Measurements from ENCODE around the gene ROBO1.
"Not testable (repeated sequence)": the region's sequence is repeated elsewhere in the genome, so short reads cannot be mapped to it uniquely, and the experiment has no call there.

ROBO1 gene

DNA sequence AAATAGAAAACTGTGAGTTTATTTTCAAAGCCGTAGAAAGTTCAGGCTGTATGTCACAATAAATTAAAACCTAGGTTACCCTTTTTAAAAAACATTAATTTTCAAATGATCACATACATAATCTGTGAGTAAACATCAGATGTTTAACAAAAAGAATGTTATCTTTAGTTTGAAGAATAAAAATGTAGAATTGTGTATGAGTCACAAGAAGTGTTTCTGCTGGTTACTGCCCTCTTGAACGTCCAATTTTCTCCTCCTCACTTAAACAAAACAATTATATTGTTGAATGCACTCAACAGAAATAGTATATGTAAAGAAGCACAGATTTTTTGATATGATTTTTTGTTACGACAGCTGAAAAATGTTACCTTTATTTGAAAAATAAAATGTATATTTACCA, 855.1 kb downstream of the ROBO1 start:
- DNase-seq (ENCODE audit: low read depth in 2 of 2), result no peak

DNA sequence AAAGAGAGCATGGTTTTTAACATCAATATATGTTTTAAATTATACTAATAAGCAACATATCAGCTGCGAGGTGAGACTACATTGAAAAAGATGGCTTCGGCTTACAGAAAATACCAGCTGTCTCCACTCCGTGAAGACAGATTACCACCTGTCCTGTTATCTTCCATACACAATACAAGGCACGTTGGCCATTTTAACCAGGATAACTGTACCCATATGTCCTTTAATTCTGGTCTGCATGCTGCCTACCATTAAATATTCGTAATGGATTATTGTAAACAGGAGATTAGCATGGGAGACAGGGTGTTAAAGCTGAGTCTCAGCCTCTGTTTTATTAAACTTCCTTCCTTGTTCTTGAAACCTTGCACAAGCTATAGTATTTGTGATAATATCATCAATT, 855.5 kb downstream of the ROBO1 start:
- no peak for DNase-seq (ENCODE audit: low read depth in 2 of 2)

DNA sequence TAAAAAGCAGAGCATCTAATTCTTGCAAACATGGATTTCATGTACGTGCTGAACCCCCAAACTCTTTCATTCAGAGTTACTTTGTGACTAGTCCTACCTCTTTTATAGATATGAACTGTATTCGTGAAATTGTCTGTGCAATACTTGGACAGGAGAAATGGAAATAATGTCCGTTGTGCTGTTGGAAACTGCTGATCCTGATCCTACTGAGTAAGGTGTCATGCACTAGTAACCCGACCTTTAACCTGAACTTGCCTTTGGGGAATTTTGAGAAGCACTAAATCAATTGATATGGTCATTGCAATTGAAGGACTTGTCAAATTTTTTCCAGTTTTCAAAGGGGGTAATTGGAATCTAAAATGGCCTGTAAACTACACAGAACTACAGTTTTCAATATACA, 856.4 kb downstream of the ROBO1 start:
- DNase-seq (ENCODE audit: low read depth in 2 of 2), result no peak

DNA sequence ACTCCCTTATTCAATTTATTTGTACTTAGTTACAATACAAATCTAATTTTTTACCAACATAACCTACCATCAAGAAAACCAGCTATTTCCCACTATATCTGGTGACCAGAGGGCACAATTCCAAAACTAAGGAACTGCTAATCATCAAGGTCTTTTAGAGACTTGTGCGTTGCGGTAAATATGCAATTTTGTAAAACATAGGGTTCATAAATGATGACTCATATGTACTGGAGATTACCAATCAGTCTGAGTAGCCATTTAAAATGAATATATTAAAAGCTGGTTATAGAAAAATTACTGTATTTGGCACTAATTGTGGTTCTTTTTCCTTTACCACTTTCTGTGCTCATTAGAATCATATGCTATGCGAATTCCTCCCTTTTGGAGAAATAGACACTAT, 859.6 kb downstream of the ROBO1 start:
- no peak for DNase-seq (ENCODE audit: low read depth in 2 of 2)

DNA sequence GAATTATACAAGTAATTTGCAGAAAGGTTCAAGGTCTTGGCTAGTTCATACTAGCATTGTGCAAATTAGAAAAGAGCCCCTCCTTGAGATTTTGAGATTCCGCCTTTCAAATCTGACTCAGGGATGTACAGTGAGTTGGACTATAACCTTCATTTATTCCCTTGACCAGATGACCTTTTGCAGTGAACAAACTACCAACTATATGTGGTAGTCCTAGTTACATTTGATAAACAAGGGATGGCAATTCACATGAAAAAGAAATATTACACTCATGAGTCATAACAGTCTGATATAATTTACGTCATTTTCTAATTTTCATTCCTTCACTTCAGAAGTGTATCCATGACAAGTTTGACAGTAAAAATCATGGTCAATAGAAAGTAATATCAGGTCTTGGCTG, 860.4 kb downstream of the ROBO1 start:
- DNase-seq (ENCODE audit: low read depth in 2 of 2), result no peak

DNA sequence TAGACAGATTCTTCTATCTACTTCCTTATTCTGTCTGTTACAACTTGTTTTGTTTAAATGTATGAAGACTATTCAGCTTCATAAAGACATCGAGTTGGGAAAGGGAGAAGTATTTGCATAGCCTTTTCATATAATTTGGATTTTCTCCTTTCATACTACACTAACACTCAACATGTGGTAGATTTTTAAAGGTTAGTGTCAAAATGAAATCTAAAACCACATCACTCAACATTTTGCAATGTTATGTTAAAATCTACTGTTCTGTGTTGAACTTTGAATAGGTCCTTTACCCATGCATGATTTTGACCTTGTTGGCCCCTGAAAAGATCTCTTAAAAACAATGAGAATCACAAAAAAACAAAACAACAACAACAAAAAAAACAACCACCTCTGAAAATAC, 860.9 kb downstream of the ROBO1 start:
- DNase-seq (ENCODE audit: low read depth in 2 of 2), result no peak

DNA sequence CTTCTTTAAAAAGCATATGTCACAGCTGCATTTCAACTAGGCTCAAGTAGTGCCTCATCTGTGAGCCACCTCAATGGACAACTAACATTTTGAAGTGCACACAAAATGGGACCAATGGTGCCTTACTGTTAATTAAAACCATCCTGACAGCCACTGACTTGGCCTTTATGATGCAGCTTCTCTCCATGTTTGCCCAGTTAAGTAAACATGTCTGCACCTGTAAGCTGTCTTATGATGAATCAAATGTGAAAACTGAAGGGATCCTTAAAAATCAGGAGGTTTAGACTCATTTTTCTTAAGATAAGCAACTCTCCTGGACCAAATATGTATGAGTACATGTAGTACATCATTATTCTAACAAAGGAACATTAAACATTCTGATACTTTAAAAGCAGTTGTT, 861.6 kb downstream of the ROBO1 start:
- no peak for DNase-seq (ENCODE audit: low read depth in 2 of 2)

DNA sequence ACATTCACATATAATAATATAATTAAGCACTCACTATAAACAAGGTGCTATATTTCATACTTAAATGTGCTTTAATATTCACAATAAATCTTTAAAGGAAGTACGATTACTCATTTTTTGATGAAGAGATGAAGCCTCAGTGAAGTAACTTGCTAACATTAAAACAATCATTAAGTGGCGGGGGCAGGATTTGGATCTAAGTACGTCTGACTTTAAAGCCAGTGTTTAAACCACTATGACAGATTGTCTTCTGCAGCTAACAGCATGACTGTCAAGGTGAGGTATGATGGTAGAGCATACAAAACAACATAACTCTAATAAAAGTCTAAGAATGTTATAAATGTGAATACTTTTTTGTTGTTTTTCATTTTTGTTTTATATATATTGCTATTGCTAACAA, 862.1 kb downstream of the ROBO1 start:
- no peak for DNase-seq (ENCODE audit: low read depth in 2 of 2)

DNA sequence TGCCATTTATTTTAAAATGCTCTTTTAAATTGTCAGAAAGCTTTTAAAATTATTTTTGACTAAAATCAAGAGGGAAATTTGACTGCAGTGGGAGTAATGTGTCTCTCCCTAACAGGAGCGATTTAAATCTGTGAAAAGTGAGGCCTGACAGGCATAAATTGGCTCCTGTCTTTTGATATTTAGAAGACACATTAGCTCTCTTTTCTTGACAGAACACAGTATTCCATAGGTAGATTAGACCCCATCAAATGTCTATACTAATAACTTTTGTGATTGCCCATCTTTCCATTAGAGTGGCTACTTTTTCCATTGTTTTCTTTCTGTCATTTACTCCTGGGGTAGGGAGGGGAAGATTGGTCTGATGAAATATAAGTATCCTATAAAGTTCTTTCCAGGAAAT, 866.3 kb downstream of the ROBO1 start:
- no peak for DNase-seq (ENCODE audit: low read depth in 2 of 2)

DNA sequence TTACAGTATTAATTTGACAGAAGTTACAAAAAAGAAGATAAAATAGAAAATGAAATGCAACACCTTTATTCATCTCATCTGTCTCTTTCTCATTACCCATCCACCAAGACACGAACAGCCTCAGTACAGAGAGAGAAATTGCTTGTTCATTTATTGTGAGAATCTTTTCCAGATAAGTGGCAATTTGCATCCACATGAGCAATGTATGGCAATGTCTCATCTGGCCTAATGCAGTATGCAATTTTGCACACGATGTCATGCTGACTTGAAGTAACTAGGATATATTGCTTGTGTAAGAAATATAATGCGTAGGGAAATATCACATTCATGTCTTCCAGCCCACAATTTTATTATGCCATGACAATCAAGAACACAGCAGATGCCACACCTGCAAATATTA, 866.9 kb downstream of the ROBO1 start:
- DNase-seq (ENCODE audit: low read depth in 2 of 2), result no peak

DNA sequence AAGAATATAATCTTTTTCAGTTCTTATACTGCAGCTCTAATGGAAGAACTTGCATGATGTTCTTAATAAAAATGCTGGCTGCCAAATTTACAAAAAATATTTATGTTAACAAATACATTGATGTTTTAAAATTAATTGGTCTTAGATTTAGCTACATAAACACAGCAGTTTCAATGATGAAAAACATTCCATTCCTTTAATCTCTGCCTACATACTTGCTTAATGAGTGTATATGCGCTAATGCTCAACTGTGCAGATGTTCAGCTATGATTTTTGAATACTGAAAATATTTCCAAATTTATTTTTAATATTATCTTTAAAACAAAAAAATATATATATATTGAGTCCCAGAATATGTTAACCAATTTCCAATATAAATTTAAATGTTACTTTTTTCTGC, 867.4 kb downstream of the ROBO1 start:
- no peak for DNase-seq (ENCODE audit: low read depth in 2 of 2)

DNA sequence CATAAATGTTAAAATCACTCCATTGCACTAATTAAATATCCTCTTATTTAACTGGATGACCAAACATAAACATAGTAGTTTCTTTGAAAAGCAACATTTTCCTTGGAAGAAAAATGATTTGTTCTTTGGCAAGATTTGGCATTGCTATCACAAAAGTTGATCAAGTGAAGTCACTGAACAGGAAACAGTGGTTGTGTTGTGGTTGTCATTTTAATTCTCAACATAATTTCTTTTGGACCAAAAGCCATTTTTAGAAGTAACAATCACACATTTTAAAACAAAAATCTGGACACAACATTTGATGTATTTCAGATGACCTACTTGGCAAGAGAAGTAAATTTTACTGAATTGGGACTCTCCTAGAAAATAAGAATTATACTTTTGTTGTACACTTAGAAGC, 872.3 kb downstream of the ROBO1 start:
- DNase-seq (ENCODE audit: low read depth in 2 of 2), result no peak

DNA sequence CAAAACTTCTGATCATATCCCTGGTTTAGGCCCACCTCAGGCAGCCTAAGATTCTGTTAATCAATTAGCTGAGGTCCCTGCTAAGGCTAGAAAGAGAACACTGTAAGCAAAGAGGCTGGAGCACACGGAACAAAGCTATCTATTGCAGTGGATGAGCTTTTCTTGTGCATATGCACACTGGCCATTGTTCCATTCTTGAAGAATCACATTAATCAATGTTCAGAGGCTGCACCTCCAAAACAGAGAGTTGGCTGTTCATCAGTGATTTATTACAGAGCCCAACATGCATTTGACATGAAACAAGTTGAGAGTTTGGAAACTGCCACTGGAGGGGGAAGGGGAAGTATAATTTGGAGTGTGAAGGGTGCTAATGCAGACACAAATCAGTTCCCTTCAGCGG, 873.0 kb downstream of the ROBO1 start:
- DNase-seq (ENCODE audit: low read depth in 2 of 2), result no peak

DNA sequence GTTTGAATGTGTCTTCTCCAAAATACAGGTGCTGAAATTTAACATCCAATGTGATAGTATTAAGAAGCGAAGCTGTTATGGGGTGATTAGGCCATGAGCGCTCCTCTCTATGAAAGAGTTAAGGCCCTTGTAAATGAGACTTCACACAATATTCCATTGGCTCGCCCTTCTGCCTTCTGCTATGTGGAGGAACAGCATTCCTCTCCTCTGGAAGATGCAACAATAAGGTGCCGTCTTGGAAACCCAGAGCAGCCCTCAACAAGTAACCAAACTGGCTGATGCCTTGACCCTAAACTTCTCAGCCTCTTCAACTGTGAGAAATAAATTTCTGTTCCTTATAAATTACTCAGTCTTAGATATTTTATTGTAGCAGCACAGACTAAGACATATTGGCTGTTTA, 874.6 kb downstream of the ROBO1 start:
- no peak for DNase-seq (ENCODE audit: low read depth in 2 of 2)

DNA sequence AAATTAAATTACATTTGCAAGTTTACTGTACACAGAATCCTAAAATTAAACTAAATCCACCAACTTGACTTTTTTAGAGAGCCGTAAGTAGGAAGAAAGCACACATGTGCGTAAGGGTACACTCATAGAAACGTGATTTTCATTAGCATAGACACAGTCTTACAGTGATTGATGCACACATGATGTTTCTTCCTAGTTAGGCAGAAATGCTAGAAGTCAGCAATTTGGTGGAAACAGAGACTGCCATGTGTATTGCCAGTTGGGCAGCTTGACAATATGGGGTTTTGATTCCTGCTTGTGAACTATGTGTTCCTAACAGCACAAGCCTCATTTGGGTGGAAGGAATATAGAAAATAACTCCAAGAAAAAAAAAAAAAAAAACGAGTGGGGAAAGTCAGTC, 878.5 kb downstream of the ROBO1 start:
- no peak for DNase-seq (ENCODE audit: low read depth in 2 of 2)

DNA sequence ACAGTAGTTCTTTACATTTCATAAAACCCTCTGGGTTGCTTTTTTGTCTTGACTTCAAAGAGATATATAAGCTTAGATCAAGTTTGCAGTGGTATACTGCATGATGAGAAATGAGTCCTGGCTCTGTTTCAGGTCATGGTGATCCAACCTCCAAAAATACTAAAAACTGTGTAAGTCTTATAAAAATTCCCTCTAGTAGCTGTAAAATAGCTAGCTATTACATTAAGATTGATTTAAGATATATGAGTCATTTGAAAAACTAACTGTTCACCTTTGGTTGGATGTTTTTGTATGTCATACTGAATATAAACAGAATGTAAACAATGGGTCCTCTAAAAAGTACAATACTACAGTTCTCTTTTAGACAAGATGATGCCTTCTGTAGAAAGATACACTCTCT, 879.2 kb downstream of the ROBO1 start:
- DNase-seq (ENCODE audit: low read depth in 2 of 2), result no peak

DNA sequence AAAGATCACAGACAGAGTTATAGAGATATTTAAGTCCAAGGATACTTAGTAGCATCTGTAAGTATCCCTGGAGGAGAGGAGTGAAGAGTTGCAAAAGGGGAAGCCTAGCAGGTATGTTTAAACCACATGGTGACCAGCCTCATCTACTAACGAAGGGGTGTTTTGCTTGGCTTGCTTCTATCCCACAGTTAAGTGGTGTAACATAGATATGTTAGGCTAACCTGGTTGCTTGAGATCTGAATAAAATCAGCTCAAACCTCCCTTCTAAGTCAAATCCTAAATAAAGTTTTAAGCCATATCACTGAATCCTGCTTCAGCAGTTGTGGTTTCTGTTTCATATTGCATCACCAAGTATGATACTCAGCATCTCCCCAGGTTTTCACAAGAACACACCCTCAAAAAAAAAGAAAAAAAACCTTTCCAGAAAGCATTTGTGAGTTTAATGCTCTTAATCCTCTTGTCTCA, 880.2 kb downstream of the ROBO1 start:
- no peak for DNase-seq (ENCODE audit: low read depth in 2 of 2)

DNA sequence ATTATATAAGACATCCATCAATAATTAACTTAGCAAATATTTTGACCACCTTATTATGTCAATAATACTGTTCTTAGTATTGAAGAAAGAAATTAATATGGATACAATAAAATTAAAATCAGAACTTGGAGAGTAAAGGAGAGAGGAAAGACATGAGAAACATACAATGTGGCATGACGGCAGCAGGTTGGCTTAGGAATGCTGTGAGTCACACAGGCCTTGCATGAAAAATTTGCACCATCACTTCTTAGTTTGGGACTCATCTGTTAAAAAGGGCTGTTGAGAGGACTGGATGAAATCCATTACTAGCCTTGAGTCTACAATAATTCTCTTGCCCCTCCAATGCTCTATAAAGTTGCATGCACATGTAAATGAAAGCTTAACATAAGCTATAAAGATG, 880.8 kb downstream of the ROBO1 start:
- DNase-seq (ENCODE audit: low read depth in 2 of 2), result no peak

DNA sequence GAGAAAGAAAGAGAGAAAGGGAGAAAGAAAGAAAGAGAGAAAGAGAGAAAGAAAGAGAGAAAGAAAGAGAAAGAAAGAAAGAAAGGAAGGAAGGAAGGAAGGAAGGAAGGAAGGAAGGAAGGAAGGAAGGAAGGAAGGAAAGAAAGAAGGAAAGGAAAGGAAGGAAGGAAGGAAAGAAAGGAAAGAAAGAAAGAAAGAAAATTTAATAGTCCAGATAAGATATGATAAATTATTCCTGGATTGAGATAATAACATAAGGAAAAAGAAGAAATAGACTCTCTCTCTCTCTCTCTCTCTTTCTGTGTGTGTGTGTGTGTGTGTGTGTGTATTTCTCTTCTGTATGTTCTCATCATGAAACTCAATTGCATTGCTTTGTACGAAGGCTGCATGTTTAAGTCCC, 883.2 kb downstream of the ROBO1 start:
- DNase-seq (ENCODE audit: low read depth in 2 of 2), result not testable (repeated sequence)

DNA sequence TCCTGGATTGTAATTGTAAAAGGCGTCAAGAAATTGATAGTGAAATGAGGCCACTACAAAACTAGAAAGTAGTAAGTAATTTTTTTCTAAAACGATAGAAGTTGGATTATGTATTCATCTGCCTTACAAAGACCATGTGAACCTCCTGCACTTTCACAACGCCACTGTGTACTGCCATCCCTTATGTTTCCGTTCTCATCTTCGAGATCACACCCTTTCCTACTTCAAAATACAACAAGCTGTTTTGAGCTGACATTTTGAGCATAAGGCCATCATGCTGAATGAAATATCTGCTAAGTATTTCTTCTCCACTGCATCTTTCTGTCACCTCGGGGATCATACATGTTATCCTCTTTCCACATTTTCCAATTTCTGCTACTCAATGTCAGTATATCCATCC, 885.5 kb downstream of the ROBO1 start:
- DNase-seq (ENCODE audit: low read depth in 2 of 2), result no peak

DNA sequence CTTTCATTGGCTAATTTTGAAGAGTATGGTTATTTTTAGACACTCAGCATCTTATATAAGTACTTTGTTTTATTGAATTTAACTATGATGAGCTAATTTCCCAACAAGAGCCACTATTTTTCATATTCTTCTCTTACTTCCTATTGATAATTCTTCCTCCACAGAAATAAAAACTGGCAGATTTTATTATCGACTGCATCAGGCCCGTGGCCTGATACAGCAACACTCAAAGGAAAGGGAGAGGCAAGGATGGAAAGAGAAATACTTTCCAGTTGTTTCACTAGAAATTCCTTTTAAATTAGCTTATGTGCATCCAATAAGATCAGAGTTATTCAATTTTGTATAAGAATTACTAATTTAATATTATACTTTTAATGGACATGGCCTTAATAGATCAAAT, 886.3 kb downstream of the ROBO1 start:
- DNase-seq (ENCODE audit: low read depth in 2 of 2), result no peak

DNA sequence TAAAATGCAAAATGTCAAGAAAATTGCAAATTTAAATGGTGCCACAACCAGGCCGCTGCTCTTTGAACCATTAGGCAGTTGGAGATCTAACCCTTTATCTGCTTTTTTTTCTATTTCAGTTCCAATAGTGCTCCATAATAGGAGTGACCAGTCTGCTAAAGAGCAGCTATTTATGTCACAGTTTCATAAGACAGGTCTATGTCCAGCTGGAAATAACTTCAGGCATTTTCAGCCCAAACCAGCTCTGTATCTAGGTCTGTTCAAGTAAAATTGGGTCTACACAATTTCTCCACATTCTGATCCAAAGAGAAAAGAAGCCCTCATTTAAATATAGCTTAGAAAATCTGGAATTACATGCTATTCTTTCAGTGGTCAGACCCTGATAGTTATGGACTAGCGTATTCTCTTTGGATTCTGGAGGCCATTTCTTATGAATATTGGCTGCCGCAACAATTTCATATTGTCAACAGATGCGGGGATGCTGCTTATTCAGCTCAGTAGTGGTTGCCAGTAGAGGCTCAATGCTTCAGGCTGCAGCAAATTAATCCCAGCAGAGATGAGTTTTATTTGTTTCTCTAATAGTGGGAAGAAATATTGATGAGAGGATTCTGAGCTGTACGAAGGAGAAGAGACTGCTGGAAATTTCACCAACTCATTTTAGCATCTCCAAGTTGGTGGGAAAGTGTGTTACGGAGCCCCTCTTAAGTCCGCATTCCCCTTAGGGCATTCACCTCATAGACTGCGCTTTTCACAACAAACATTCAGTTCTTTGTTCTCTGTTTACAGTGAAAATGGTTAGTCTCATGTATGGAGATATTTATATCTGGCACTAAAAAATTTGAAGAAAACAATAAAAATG, 887.0 kb downstream of the ROBO1 start:
- no peak for DNase-seq (ENCODE audit: low read depth in 2 of 2)

DNA sequence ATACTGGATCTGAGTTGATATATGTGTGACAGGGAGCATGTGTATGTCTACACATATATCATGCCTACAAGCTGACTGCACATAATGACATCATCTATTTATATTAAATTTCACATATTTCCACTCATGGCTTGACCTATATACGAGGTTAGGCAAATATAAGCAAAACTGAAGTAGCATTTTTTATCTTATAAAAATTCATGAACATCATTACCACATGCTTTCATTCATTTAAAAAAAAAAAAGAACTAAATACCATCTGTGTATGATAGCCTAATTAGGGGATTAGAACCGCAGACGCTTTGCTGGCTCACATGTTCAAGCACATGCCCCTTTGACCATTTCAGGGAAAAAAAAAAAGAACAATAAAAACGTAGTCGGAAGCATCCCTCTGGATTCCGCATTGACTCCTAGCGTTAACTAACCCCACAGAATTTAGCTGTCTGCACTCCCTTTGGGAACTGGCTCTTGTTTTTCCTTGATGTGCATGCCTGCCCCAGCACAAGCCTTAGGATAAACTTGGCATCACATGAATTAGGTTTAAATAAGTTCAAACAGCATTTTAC, 888.4 kb downstream of the ROBO1 start:
- no peak for DNase-seq (ENCODE audit: low read depth in 2 of 2)

DNA sequence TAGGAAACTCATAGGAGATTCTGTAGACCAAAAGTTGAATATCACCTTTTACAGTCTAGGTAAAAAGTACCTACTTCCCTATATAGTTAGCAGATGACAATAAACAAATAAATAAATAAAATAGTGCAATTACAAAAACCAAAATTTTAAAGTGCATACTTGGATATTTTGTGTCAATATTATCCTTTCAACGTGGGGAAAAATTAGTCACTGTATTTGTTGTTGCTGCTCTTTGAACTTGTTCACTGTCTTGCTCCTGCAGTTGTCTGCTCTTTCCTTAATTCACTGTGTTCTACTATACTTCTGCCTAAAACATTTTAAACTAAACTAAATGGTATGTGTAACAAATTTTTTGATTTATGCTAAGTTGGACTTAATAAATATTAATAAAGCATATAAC, 889.0 kb downstream of the ROBO1 start:
- no peak for DNase-seq (ENCODE audit: low read depth in 2 of 2)

All from stimulated activated CD8-positive, alpha-beta memory T cell treated with anti-CD3 and anti-CD28 coated beads, Interleukin-2, amount 100 ng/mL, for 1 hour (primary cell).